Iris pigment epithelial cell (primary cell): ENCODE measurements around the gene MPV17L2.
"Not testable (repeated sequence)": the region's sequence is repeated elsewhere in the genome, so short reads cannot be mapped to it uniquely, and the experiment has no call there.

Experiments
- DNase-seq: peaks from one replicate; pipeline ENCODE4 v3.0.0-alpha.2; 2011; ENCODE audit warnings: low read depth

The MPV17L2 gene

DNA sequence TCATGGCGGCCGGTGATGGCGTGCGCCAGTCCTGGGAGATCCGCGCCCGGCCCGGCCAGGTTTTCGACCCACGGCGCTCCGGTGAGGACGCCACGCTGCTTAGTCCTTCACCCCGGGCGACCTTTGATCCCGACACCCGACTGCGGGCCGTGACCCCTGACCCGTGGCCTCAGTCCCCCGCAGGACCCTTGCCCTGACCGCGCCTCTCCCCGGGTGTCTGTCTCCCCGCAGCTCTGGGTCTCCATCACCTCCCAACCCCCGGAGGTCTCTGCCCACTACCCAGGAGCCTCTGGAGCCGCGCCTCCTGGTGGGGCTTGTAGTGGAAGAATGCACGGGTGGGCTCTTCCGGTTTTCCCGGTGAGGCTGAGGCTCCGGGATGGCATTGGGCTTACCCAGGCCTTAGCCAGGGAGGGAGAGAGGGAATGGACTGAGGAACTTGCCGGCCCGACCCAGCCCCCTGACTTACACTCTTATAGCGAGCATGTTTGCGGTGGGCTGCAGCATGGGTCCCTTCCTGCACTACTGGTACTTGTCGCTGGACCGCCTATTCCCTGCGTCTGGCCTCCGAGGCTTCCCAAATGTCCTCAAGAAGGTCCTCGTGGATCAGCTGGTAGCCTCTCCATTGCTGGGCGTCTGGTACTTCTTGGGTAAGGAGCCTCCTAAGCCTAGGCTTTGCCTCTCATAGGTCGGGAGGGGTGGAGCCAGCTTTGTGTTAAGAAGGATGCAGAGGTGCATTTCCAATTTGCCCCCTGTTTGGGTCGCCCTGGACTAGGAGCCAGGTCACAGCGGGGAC is 566 bp downstream of the MPV17L2 start:
- no peak for DNase-seq

DNA sequence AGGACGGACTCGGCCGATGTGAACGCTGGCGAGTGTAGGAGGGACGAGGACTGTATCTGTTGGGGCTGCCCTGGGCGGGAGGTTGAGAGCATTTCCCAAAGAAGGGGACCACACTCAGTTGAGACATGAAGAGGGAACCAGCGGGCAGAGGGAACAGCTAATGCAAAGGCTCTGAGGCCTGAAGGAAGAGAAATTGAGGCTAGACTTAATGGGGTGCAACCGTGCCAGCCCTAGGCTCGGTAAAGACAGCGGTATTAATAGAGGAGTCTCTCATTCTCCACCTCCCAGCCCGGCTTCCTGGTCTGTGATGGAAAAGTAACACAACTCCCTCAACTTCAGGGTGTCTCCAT is 1.1 kb downstream of the MPV17L2 start:
- DNase-seq = no peak

DNA sequence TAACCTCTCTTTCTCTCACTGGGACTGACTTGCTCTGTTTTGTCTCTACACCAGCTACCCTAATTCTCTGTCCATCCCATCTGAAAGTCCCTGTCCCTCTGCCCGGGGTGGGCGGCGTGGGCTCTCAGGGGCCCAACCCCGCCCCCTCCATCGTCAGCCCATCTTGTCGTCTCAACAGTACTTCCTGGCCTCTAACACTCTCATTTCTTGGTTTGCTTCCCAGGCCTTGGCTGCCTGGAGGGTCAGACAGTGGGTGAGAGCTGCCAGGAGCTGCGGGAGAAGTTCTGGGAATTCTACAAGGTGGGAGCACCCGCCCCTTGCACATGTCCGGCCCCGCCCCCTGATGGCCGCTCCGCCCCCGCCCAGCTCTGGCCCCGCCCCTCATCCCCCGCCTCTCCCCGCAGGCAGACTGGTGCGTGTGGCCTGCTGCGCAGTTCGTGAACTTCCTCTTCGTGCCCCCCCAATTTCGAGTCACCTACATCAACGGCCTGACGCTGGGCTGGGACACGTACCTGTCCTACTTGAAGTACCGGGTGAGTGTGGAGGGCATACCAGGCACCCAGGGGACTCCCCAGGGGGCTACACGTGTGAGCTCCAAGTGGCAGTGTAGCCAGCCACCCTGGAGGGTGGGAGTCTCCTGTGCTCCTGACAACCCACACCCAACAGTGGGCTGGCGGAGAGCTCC is 1.7 kb downstream of the MPV17L2 start:
- no peak for DNase-seq

DNA sequence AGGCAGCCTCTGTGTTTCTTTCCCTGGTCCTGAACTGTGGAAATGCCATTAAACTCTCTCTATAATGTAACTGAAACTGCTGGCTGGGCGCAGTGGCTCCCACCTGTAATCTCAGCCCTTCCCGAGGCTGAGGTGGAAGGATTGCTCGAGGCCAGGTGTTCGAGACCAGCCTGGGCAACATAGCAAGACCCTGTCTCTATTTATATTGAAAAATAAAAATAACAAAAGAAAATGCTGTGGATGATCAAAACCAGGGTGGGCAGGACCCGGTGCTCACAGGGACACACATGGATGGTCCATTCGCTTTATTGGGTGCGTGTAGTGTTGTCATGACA is 3.5 kb downstream of the MPV17L2 start:
- no peak for DNase-seq

DNA sequence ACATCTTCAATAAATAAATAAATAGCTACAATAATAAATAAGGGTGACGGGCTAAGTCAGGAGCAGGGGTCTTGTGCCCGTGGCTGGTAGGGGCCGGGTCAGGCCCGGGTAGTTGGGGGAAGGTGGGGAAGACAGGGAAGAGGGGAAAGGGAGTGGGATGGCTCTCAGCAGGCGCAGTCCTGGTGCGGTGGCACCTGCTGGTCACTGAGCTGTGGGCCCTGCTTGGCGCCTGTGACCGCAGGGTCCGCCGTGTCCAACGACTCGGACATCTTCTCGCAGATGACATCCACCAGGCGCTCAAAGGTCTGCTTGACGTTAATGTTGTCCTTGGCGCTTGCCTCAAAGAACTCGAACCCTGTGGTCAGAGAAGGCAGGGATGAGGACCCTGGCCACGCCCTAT is 4.3 kb downstream of the MPV17L2 start:
- DNase-seq = no peak

DNA sequence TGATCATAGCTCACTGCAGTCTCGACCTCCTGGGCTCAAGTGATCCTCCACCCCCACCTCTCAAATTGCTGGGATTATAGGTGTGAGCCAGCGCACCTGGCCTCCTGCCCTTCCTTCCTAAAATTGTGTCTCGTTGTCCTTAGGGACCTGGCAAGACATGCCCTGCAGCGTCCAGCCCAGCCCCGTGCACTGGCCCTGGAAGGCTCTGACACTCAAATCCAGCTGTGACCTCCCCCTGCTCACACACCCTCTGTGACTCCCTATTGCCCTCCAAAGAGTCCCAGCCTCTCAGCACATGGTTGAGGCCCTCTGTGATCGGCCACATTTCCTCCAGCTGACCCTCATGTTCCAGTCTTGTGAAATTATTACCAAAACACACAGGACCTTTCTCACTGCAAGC is 4.9 kb downstream of the MPV17L2 start:
- no peak for DNase-seq

DNA sequence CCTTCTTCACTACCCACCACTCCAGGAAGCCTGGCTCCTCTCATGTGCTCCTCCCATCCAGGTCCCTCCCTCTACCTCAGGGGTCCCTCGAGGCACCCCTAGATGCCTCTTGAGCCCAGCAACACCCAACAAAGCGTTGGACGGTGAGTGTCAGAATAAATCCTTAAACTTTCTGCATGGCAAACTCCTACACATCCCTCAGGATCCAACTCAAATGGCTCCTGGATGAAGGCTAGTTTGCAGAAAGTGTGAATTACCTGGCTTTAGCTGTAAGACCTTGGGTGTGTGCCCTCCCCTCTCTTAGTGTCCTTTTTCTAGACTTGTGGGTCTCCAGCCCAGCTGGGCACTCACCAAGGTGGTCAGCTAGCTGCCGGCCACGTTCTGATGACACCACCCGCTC is 5.4 kb downstream of the MPV17L2 start:
- DNase-seq = no peak

DNA sequence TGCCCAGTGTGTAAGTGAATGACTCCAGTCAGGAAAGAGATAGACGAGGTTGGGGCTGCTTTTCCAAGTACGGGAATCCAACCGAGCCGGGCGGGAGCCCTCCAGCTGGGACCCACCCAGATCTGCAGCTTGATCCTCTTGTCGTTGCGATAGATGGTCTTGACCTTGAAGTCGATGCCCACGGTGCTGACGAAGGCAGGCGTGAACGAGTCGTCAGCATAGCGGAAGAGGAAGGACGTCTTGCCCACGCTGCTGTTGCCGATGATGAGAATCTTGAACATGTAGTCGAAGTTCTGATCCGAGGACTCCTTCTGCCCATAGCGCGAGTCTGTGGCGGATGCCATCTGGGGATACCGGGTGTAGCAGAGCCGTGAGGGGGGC is 9.4 kb downstream of the MPV17L2 start:
- no peak for DNase-seq

DNA sequence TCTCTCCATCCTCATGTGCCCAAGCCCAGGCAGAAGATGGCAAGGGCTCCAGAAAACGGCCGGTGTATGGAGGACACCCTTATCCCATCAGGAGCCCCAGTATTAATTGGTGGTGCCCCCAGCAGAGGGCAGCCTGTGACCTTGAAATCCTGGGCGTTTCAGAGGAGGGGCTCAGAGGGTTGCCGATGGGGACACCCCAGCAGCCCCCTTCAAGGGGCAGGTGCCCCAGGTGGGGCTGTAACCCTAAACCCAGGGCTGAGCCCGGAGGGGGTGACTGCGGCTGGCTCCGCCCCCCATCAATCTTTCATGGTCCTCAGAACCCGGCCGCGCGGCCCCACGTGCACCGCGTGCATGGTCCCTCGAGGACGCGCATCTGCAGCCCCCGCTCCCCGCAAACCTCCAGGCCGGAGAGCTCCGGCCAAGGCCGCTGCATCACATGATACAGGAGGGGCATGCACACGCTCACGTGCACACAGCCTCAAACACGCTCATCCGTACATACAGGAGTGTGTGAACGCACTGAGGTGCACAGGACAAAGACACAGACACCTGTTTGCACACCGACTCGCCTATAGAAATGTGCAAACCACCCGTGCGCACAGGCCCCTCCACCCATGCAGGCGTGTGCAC is 9.9 kb downstream of the MPV17L2 start:
- DNase-seq = peak; percentile 11

DNA sequence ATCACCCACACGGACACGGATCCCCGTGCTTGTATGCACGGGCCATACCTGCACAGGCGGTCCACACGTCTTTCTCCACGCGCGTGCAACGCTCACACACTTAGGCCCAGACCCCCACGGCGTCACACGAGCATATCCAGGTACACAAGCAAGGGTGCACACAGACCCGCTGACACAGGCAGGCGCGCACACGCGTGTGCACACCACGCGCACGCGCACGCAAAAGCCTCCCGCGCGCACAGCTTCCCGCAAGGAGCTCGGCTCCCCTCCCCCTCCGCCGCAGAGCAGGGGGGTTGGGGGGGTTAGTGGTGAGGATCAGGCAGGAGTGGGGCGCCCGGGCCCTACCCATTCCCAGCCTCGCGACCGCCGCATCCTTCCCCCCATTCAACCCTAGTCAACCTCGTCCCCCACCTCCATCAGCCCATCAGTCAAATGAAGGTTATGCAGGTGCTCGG is 10.4 kb downstream of the MPV17L2 start:
- DNase-seq = peak; percentile 14

DNA sequence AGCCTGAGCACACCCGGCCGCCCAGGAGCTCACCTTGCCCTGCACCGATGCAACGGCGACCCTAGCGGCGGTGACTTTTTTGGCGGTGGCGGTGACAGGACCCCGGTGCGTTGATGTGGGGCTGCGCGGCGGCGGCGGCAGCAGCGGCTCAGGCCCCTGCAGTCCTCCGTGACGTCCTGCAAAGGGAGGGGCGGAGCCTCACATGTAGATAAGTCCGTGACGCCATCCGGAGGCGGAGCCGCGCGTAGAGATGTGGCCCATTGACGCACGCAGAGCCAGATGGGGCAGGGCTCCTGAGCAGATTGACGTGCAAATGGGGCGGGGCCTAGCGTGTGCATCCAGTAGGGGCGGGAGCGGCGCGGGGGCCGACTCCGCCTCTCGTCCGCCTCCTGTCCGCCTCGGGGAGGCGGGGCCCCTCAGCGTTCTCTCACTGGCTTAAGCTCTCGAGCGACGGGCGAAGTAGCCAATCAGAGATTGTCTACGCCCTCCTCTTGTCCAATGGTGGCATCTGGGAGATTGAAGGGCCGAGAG is 10.9 kb downstream of the MPV17L2 start, which contains the start of gene RAB3A:
RAB3A (minus strand) TSS at position 180 of the 531 bp plus-strand sequence. CDS start 1,302 bp downstream, outside the sequence.
- peak; percentile 100 for DNase-seq

DNA sequence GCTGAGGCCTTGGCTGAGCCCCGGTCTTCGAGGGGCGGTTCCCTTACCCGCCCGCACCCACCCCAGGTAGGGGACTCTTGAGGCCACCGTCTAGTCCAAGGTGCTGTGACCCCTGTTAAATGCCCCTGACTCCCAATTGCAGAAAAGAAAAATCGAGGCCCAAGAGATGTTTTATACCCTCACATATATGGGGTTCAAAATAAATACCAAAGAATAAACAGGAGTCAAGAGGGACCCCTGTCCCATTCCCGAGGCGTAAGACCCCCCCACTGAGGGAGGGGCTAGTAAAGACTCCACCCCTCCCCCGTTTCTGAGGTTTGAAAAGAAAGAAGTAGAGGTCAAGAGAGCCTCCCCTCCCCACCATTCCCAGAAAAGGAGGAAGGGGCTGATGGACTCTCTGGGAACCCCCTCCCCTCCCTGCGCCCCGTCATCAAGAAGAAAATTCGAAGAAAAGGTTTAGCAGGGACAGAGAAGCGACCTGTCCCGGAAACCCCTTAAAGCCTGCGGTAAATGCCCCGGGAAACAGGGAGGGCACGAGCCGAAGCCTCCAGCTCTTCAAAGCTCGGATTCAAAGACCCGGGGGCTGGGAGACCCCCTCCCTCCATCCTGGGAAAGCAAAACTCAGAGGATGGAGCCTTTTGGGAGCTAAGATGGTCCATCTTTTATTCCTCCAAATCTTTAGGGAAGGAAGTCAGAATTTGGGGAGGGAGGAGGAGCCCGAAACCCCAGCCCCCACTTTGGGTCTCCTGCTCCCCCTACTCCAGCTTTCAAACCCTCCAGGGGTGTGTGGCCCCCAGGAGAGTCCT is 11.6 kb downstream of the MPV17L2 start:
- DNase-seq = no peak

DNA sequence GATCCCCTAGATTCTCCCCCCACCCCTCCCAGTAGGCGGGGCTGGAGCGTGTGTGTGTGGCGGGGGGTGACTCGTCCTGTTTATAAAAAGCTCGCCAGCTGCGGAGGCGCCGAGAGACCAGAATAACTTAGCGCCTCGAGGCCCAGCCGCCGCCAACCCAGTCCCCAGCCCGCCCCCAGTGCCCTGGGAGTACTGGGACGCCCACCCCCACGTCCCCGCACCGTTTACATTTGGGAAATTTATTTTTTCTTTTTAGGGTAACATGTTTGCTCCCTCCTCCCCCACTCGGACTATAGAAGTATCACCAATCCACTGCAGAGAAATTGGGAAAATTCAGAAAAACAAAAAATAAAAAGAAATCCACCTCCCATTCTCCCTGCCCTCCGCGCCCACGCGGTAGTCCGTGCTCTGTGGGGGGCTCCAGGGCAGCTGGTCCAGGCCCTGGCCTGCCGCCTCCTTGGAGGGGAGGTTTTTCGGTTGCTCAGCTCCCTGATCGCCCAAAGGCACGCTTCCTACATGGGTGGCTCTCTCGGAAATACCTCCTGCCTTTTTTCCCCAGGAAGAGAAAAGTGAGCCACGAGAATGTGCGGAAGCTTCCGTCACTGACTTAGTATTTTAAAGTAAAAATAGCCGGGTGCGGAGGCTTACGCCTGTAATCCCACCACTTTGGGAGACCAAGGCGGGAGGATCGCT is 12.3 kb downstream of the MPV17L2 start:
- DNase-seq = peak; percentile 78

DNA sequence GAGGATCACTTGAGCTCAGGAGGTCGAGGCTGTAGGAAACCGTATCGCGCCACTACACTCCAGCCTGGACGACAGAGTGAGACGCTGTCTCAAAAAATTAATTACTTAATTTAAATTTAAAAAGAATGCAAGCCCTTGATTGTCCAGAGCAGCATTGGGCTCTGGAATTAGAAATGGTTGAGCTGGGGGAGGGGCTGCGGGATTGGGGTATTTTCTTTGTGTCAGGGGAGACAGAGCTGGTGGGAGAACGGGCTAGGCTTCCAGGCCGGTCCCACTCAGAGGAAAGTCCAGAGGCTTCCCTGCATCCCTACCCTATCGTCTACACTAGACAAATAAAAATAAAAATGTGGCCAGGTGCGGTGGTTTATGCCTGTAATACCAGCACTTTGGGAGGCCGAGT is 13.0 kb downstream of the MPV17L2 start:
- DNase-seq = no peak

DNA sequence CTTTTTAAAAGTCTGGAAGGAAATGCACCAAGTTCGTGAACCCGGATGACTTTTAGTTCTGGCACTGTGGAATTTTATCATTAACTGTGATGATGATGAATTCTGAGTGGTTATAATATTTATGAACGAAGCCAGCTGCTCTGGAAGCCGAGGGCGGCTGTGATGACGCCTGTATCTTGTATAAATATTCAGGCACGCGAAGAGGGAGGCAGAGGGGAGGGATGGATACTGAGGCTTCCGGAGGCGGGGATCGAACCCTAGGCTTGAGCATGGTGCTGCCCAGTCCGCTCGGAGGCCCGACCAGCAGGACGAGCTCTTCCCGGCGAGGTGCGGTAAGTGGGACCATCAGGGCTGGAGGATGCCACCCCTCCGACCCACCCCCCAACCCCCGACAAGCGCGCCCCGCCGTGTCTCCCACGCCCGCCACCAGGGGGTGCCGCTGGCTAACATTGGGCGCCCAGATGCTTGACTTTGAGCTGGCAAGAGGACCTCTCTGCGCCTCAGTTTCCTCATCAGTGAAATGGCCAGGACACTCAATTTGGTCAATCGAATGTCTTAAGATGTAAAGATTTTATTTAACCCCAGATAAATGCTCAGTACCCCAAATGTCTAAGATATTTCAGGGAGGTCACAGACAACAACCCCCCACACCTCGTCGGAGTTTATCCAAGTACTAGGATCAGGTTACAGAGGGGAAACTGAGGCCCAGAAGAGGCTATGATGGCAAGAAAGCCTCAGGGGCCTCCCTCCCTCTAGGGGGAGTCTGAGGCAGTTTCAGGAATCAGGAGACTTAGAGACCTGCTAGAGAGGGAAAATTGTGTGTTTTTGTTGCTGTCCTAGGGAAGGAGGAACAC is 15.3 kb downstream of the MPV17L2 start:
- peak; percentile 70 for DNase-seq

DNA sequence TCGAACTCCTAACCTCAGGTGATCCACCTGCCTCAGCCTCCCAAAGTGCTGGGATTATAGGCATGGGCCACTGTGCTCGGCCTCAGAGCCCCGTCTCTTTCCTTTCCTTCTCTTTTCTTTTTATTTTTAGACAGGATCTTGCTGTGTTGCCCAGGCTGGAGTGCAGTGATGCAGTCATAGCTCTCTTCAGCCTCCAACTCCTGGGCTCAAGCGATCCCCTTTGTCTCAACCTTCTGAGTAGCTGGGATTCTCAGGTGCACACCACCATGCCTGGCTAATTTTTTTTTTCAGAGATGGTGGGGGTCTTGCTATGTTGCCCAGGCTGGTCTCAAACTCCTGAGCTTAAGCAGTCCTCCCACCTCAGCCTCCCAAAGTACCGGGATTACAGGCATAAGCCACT is 16.9 kb downstream of the MPV17L2 start:
- DNase-seq = not testable (repeated sequence)

DNA sequence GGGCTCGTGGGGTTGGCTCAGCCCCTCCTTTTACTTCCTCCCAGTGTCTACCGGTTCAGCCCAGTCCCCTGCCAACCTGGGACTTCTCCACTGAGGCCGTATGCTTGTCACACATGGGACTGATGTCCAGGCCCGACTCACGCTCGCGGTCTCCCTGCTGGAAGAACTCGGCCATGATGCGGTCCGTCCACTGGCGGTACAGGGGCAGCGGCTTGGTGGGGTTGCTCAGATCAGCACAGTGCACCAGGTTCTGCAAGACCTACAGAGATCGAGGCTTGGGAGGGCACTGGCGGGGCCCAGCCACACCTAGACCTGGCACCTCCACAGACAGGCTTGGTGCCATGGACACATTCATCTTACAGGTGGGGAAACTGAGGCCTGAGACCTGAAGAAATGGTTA is 18.7 kb downstream of the MPV17L2 start:
- DNase-seq = no peak

DNA sequence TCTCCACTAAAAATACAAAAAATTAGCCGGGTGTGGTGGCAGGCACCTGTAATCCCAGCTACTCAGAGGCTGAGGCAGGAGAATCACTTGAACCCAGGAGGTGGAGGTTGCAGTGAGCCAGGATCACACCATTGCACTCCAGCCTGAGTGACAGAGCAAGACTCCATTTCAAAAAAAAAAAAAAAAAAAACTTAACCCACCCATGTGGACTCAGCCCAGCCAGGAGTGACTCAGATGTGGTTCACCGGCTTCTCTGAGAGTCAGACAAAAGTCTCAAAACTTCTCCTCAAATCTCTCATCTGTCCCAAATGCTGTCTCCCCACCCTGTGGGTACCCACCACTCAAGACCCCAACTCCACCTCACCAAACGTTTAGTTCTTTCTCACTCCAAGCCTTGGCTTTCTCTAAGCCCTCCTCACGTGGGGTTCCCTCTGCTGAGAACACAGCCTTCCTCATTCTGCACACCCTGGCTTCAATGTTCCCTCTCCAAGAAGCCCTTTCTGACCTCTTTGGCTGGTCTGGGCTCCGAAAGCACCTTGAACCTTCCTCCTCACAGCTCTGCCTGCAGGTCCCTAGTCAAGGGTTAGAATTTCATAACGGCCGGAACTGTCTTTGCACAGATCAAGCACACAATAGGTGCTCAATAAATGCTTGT is 21.9 kb downstream of the MPV17L2 start:
- peak; percentile 64 for DNase-seq

DNA sequence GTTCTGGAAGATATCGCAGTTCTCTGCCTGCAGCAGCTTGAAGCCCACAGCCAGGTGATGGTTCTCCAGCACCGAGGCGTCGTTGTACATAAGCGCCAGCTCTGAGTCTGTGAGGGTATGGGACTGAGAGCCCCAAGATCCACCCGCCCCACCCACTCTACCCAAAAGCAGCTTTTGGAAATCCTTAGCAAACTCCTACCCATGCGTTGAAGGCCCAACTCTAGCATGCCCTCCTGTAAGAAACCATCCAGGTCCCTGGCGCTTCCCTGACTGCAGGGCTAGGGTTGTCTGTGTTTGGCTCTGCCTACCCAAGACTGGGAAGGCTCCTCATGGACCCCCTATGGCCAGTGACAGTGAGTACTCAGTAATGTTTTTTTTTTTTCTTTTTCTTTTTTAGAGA is 23.8 kb downstream of the MPV17L2 start:
- DNase-seq = no peak

DNA sequence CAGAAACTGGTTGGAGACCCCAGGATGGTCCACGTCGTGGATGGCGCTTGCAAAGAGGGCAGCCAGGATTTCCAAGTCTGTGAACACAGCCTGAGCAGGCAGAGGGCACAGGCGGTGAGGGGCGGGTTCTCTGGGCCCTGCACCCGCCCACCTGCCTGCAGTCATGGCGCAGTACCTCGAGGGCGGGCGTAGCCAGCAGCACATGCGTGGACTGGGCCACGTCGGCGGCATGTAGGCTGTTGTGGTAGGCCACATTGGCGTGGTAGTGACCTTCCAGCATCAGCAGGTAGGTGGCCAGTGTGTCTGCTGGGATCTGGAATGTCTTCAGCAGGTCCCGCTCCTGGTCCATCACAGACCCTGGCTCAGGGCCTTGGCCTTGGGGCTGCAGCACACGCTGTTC is 25.1 kb downstream of the MPV17L2 start:
- DNase-seq = no peak
